ENCODE data around the gene MT1B.
A peak's percentile ranks its signal among the peaks of the same experiment; 100 is the strongest.

MT1B gene

DNA sequence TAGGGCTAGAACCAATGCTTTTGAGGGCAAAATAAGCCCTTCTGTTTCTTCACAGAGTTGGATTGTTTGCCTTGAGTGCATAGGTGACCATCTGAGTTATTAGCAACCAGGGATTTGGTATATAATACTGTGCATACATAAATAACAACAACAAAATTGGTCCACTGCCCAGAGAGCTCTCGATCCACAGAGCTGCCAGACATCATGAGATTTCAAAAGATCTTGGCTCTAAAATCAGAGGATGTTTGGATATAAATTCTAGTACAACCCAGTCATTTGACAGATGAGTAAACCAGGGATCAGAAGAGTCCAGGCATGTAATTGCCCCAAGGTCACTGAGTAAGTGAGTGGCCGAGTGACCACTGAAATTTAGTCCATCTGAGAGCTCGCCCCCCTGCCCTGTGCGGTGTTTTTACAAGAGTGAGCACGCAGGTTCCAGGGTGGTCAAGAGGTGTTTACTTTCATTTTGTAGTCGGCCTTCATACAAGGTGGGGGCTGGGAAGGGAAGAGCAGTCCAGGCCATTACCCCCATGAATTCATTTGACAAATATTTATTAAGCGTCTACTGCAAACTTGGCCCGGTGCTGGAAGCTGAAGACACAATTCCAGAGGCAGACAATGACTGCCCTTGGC is 45.1 kb upstream of the MT1B start:
- TF ChIP-seq SIN3A (IDR thresholded peaks at IDR 0.05; ENCODE audit: borderline replicate concordance, insufficient read depth, low read length): no peak

DNA sequence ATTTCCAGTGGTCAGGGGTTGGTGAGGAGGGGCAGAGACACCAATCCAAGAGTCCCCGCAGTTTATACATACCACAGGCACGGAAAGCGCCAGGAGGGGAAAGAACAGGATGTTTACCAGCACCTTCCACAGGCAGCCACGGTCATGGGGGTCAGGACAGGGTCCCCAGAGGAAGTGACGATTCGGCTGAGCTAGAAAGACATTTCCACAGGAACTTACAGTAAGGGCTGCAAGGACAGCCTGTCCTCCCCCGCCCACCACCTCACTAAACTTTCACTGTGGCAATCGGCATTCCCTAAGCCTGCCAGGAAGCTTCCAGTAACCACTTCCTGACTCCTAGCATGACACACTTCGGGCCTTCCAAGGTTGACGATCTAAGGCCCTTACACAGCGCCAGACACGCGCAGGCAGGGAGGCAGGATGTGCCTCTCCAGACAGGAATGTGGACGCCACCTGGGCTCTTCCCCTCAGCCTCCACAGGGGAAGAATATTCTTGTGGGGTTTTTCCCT is 44.5 kb upstream of the MT1B start:
- TF ChIP-seq TAF1 (IDR thresholded peaks at IDR 0.05; ENCODE audit: borderline replicate concordance, insufficient read depth, low read length): no peak
- TF ChIP-seq SIN3A (IDR thresholded peaks at IDR 0.05; ENCODE audit: borderline replicate concordance, insufficient read depth, low read length): no peak; the same call in 1 of the 2 replicates
- no peak for TF ChIP-seq POLR2AphosphoS5 (IDR thresholded peaks at IDR 0.05; ENCODE audit: low read depth, low read length)
- TF ChIP-seq FOXP2 (optimal IDR thresholded peaks at IDR 0.05; ENCODE audit: borderline replicate concordance, extremely low read depth, extremely low read length, insufficient read depth): peak; percentile 72
- TF ChIP-seq, protein P1, sequence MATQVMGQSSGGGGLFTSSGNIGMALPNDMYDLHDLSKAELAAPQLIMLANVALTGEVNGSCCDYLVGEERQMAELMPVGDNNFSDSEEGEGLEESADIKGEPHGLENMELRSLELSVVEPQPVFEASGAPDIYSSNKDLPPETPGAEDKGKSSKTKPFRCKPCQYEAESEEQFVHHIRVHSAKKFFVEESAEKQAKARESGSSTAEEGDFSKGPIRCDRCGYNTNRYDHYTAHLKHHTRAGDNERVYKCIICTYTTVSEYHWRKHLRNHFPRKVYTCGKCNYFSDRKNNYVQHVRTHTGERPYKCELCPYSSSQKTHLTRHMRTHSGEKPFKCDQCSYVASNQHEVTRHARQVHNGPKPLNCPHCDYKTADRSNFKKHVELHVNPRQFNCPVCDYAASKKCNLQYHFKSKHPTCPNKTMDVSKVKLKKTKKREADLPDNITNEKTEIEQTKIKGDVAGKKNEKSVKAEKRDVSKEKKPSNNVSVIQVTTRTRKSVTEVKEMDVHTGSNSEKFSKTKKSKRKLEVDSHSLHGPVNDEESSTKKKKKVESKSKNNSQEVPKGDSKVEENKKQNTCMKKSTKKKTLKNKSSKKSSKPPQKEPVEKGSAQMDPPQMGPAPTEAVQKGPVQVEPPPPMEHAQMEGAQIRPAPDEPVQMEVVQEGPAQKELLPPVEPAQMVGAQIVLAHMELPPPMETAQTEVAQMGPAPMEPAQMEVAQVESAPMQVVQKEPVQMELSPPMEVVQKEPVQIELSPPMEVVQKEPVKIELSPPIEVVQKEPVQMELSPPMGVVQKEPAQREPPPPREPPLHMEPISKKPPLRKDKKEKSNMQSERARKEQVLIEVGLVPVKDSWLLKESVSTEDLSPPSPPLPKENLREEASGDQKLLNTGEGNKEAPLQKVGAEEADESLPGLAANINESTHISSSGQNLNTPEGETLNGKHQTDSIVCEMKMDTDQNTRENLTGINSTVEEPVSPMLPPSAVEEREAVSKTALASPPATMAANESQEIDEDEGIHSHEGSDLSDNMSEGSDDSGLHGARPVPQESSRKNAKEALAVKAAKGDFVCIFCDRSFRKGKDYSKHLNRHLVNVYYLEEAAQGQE (IDR thresholded peaks at IDR 0.05; ENCODE audit: insufficient read depth in 1 of 2, low read depth in 2 of 2, low read length in 2 of 2): no peak

DNA sequence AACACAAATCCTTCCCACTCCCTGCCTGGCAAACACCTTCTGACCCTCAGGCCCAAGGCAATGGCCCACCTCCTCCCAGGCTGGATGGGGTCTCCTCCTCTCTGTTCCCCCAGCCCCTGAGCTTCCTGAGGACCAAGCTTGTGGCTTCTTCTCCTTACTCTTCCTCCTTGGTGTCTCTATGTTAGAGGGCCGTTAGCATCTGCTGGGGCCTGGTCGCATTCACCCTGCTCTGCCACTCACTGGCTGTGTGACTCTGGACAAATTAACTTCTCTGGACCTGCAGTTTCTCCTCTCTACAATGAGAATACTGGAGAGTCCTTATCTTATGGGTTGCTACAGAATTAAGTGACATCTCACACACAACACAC is 44.0 kb upstream of the MT1B start:
- TF ChIP-seq TAF1 (IDR thresholded peaks at IDR 0.05; ENCODE audit: borderline replicate concordance, insufficient read depth, low read length) (no peak), POLR2AphosphoS5 (IDR thresholded peaks at IDR 0.05; ENCODE audit: low read depth, low read length) (no peak), SIN3A (IDR thresholded peaks at IDR 0.05; ENCODE audit: borderline replicate concordance, insufficient read depth, low read length) (no peak), FOXP2 (optimal IDR thresholded peaks at IDR 0.05; ENCODE audit: borderline replicate concordance, extremely low read depth, extremely low read length, insufficient read depth) (no peak)
- TF ChIP-seq, protein P1 (IDR thresholded peaks at IDR 0.05; ENCODE audit: insufficient read depth in 1 of 2, low read depth in 2 of 2, low read length in 2 of 2): no peak

DNA sequence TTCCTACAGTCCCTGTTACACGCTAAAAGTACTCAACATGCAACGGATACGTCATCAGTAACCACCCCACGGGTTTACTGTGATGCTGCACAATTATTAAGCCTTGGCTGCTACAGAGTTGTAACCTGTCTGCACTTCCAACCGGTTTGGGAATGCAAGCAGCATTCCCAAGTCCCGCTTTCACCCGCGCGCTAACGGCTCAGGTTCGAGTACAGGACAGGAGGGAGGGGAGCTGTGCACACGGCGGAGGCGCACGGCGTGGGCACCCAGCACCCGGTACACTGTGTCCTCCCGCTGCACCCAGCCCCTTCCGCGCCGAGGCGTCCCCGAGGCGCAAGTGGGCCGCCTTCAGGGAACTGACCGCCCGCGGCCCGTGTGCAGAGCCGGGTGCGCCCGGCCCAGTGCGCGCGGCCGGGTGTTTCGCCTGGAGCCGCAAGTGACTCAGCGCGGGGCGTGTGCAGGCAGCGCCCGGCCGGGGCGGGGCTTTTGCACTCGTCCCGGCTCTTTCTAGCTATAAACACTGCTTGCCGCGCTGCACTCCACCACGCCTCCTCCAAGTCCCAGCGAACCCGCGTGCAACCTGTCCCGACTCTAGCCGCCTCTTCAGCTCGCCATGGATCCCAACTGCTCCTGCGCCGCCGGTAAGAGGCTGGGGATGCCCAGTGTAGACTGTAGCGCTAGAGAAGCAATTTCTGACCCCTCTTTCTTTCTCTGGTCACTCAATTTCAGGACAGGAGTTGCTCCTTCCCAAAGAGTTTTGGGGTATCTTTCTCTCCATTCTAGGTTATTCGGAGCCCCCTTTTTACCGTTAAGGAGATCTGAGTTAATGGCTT is 43.4 kb upstream of the MT1B start, which contains the start of gene MT2A:
Gene MT2A, plus strand, starts transcription at position 542 of the 833 bp plus-strand sequence. Its CDS starts 72 bp downstream, at position 614.
- TF ChIP-seq, protein P1 (IDR thresholded peaks at IDR 0.05; ENCODE audit: insufficient read depth in 1 of 2, low read depth in 2 of 2, low read length in 2 of 2): no peak
- peak; percentile 66 for TF ChIP-seq FOXP2 (optimal IDR thresholded peaks at IDR 0.05; ENCODE audit: borderline replicate concordance, extremely low read depth, extremely low read length, insufficient read depth)
- peak; percentile 76; the same call in 1 of the 2 replicates for TF ChIP-seq SIN3A (IDR thresholded peaks at IDR 0.05; ENCODE audit: borderline replicate concordance, insufficient read depth, low read length)
- no peak for TF ChIP-seq TAF1 (IDR thresholded peaks at IDR 0.05; ENCODE audit: borderline replicate concordance, insufficient read depth, low read length)
- TF ChIP-seq POLR2AphosphoS5 (IDR thresholded peaks at IDR 0.05; ENCODE audit: low read depth, low read length): no peak

DNA sequence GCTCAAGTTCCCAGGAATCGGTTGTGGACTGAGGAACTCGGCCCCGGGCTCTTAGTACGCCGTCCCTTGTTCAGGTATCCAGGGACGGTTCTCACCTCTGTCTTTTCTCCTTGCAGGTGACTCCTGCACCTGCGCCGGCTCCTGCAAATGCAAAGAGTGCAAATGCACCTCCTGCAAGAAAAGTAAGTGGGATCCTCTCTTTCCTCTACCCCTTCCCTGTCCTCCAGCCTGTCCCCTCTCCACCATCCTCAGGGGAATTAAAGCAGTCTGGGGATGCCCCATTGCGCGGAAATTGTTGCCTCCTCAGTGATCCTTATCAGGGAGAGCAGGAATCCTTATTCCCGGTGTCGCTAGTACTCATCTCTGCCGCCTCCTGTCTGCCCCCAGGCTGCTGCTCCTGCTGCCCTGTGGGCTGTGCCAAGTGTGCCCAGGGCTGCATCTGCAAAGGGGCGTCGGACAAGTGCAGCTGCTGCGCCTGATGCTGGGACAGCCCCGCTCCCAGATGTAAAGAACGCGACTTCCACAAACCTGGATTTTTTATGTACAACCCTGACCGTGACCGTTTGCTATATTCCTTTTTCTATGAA is 42.7 kb upstream of the MT1B start:
- TF ChIP-seq FOXP2 (optimal IDR thresholded peaks at IDR 0.05; ENCODE audit: borderline replicate concordance, extremely low read depth, extremely low read length, insufficient read depth) (no peak), TAF1 (IDR thresholded peaks at IDR 0.05; ENCODE audit: borderline replicate concordance, insufficient read depth, low read length) (no peak), POLR2AphosphoS5 (IDR thresholded peaks at IDR 0.05; ENCODE audit: low read depth, low read length) (no peak)
